HG03558 (cell line): ENCODE data around the gene PPP6R1.
A peak's percentile ranks its signal among the peaks of the same experiment; 100 is the strongest.

ENCODE experiments used
- ATAC-seq: cut with Tn5 transposase; IDR thresholded peaks from one replicate; pipeline ENCODE4 v1.9.1; 2021; ENCODE audit warnings: moderate number of reproducible peaks; ENCODE audit not compliant: unreplicated experiment; ENCODE audit errors: extremely low read depth

PPP6R1 gene

GRCh38 chr19:55283548-55284377 is 24.9 kb upstream of the PPP6R1 start, which contains the start of gene BRSK1:
Gene BRSK1 (plus strand): TSS chr19:55283997. CDS start chr19:55284443, 446 bp downstream.
- no peak for ATAC-seq

- ATAC-seq: peak; percentile 54
Observed at GRCh38 chr19:55279770-55280643, 21.2 kb upstream of the PPP6R1 start, which contains the start of gene HSPBP1. Gene HSPBP1 (minus strand): TSS chr19:55280110. CDS start chr19:55279608, 502 bp downstream.

- no peak for ATAC-seq
Observed at GRCh38 chr19:55279340-55279739, 20.5 kb upstream of the PPP6R1 start.

- ATAC-seq: no peak
Observed at GRCh38 chr19:55278391-55279135, 19.7 kb upstream of the PPP6R1 start.

- ATAC-seq: no peak
Observed at GRCh38 chr19:55277494-55277893, 18.7 kb upstream of the PPP6R1 start.

- no peak for ATAC-seq
Observed at GRCh38 chr19:55276720-55277430, 18.1 kb upstream of the PPP6R1 start.

- no peak for ATAC-seq
Observed at GRCh38 chr19:55275851-55276719, 17.3 kb upstream of the PPP6R1 start.

- ATAC-seq: no peak
Observed at GRCh38 chr19:55273978-55274707, 15.3 kb upstream of the PPP6R1 start.

- ATAC-seq: no peak
Observed at GRCh38 chr19:55272142-55272541, 13.3 kb upstream of the PPP6R1 start.

GRCh38 chr19:55270172-55270942 is 11.5 kb upstream of the PPP6R1 start:
- no peak for ATAC-seq

- no peak for ATAC-seq
Observed at GRCh38 chr19:55269299-55269698, 10.5 kb upstream of the PPP6R1 start.

- no peak for ATAC-seq
Observed at GRCh38 chr19:55266840-55267239, 8.0 kb upstream of the PPP6R1 start.

GRCh38 chr19:55266404-55266803 is 7.6 kb upstream of the PPP6R1 start:
- no peak for ATAC-seq

- ATAC-seq: no peak
Observed at GRCh38 chr19:55265723-55266386, 7.0 kb upstream of the PPP6R1 start.

- no peak for ATAC-seq
Observed at GRCh38 chr19:55265173-55265572, 6.4 kb upstream of the PPP6R1 start.

GRCh38 chr19:55264531-55264930 is 5.7 kb upstream of the PPP6R1 start:
- no peak for ATAC-seq

- ATAC-seq: no peak
Observed at GRCh38 chr19:55262359-55262758, 3.5 kb upstream of the PPP6R1 start.
